RPMI7951 (cell line): ENCODE measurements around the gene VPS13C. TPM values are rescaled to one million over a fixed set of nuclear protein-coding genes. Genes with fewer than 3 reads are reported as not detected.

Source experiments
- DNase-seq: peaks from one replicate; pipeline ENCODE4 v3.0.0-alpha.2; 2012; ENCODE audit warnings: low read depth
- total RNA-seq: library from RNA; depleted of rRNA; stranded (reverse); fragments of >200 nt; shearing (Covaris generic); gene quantifications from 2 replicates; pipeline ENCODE4 v1.2.3, GENCODE V29; 2014

The VPS13C gene
- total RNA-seq, 1 experiment from 2014 or later = 30.3 TPM

GRCh38 chr15:61869656-61870055, 190.6 kb downstream of the VPS13C start:
- no peak for DNase-seq

GRCh38 chr15:61861962-61862361, 198.3 kb downstream of the VPS13C start:
- DNase-seq = no peak

- DNase-seq = no peak
These were observed 202.9 kb downstream of the VPS13C start for GRCh38 chr15:61857169-61857829.

DNA sequence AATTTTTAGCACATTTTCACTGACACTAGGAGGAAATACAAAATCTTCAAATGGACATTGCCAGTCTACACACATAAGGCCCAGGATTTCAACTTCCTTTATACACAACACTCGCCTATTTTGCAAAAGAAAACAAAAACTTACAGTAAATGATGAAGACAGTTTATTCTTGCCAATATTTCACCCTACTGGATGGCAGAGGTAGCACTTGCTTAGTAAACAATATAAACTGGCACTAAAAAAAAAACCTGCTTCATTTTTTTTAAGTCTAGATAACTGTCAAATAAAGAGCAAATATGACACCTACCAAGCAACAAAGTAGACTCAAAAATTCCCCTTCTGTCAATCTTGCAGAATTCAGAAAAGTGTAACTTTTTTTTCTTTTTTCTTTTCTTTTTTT, 204.0 kb downstream of the VPS13C start:
- no peak for DNase-seq

- DNase-seq = no peak
These were observed 207.1 kb downstream of the VPS13C start for GRCh38 chr15:61853195-61853594.

- DNase-seq = no peak
These were observed 208.3 kb downstream of the VPS13C start for GRCh38 chr15:61851955-61852354.

DNA sequence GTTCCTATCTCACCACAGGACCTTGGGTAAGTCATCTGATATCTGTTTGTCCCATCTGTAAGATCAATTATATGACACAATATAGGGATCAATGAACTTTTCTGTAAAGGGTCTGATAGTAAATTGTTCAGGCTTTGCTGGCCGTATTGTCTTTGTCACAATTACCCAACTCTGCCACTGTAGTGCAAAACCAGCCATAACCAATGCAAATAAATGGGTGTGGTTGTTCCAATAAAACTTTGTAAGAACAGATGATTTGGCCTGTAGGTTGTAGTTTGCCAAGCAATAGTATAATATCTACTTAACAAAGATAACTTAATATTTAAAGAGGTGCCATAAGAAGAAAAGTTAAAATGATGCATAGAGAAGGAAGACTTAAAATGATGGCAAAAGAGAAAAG, 210.8 kb downstream of the VPS13C start:
- DNase-seq = no peak

- peak; percentile 60 for DNase-seq
These were observed 218.8 kb downstream of the VPS13C start for GRCh38 chr15:61841466-61841865.

DNA sequence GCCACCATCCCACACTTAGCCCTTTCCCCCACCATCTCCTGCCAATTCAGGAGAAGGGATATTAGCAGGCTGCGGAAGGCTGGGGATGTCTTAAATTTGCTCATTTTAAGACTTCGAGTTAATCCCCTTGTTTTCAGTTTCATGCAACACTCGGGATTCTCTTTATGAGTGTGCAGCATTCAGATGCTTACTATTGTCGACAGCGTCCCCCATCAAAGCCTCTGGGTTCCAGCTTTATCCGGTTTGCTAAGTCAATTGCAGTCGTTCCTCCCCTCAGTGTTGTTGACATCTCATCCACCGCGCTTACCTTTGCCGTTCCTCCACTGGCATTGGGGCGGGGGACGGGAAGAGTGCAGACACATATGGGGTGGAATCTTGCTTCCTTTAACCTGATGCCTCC, 220.2 kb downstream of the VPS13C start:
- no peak for DNase-seq

DNA sequence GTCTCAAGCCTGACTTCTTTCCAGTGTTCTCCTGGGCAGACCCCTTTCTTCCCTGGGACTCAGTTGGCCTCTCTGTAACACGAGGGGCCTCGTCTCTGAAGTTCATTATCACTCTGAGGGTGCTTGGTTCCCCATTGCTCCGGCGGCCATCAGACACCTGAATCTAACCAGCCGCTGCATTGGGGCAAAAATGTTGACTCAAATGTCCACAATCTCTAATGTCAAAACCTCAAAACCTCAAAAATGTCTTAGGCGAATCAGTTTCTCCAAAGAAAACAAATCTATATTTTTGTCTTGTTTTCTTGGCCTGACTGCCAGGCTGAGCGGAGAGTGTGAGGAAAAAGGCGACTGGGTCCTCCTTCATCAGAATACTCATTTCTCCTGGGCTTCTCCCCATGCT, 220.7 kb downstream of the VPS13C start:
- DNase-seq = peak; percentile 29

DNA sequence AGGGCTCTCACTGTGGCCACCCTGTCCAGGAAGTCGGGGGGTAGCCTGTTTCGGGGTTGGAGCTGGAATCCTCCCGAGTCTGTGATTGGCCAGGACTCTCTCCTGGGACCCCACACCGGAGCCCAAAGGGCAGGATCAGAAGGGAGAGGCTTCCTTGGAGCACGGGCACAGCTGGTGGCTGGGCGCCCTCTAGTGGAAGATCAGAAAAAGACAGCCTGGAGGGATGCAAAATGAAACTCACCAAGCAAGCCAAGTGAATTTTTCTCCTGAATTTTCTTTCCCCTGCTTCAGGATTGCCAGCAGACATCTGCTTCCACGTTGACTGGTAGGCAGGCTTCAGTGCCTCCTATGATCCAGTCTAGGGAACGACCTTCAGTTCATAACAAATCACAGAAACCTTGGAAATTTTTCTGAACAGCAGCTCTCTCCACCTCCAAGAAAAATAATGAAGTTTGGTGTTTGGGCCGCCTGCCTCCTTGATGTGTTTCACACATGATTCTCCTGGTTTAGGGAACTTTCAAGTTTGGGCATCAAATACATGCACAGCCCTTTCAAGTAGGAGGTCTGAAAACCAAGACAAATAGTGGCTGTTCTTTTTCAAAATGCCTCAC, 224.6 kb downstream of the VPS13C start:
- DNase-seq = peak; percentile 61

- DNase-seq = no peak
These were observed 225.2 kb downstream of the VPS13C start for GRCh38 chr15:61835029-61835428.

DNA sequence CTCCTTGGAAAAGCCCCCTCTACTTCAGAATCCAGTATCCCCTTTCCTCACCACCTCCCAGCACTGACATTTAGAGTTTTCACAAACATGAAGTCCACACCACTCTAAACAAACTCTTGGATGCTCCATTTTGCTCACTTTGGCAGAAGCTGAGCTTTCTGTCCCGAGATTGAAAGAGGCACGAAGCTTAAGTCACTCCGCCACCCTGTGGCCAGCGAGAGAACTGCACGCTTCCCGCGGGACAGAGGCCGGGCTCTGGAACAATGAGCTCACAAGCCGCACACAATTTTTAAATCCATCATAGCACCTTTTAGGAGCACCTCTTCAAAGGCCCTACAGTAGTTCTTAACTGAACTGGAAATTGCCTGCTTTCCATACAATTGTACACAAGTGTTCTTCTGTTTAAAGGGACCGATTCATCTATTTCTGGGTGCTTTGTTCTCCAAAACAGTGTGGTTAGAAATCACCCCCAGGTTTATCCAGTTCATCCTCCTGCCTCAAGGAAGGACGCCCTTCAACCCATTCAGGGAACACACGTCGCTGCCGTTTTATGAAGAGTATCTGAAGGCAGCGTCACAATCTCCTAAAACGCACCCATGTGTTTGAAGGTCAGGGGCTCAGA, 226.1 kb downstream of the VPS13C start:
- DNase-seq = peak; percentile 69

GRCh38 chr15:61832223-61832622, 228.0 kb downstream of the VPS13C start:
- DNase-seq = no peak

- peak; percentile 24 for DNase-seq
These were observed 228.7 kb downstream of the VPS13C start for GRCh38 chr15:61831505-61831921.

GRCh38 chr15:61830536-61831330, 229.5 kb downstream of the VPS13C start:
- no peak for DNase-seq

DNA sequence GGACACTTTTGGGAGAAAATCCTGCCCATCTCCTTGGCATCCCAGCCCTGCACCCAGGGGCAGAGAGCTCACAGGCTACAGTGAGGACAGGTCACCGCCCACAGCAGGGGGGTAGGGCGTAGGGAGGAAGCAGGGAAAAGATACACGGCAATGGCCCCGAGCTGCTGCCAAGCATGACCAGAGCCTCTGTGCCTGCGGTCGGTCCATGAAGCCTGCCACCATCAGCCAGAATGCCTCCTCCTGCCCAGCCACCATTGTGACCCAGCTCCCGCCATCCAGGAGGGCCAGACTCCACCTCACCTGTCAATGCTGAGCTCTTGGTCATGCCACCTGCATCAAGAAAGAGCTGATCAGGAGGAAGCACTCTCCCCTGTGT, 230.7 kb downstream of the VPS13C start:
- DNase-seq = no peak

DNA sequence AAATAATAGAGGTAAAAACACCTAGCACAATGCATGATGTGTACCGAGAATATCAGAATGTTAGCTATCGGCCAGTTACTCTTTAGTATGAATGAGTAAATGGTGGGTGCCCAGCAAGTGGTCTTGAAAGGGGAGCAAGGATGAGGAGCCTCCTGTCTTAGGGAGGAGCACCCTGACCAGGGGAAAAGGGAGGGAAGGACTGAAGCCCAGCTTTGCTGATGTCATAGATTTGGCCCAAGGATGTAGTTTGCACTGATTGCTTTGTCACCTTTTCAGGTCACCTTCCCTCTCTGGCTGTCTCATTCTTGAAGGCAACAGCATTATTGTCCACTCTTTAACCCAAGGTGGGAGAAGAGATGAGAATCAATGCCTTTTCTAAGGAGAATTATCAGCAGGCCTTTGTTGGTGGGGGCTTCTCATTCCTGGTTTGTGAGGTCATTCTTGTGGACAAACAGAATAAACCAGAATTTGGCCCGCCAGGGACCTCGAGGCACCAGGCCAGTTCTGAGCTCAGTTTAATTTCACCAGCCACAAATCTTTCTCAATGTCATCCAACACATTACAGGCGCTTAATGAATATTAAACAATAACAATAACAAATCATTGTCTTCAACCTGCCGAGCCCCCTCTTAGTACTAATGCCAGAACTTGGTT, 231.3 kb downstream of the VPS13C start:
- DNase-seq = no peak

DNA sequence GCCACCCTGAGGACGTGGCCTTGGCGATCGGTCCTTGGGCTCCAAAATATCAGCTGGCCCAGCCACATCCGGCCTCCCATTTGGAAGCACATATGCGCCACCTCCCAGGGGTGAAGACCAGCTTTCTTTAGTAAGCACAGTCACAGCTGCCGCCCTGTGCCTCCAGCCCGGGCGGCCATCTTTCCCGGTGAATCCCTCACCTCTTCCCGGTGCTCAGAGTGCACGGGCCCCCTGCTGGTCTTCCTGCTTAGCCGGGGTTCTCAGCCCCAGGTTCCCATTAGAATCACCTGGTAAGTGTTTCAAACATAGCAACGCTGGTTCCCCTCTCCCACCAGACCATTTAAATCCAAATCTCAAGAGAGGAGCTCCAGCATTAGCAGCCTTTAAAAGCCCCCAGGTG, 232.2 kb downstream of the VPS13C start:
- DNase-seq = no peak

GRCh38 chr15:61827131-61827530, 233.1 kb downstream of the VPS13C start:
- DNase-seq = no peak

DNA sequence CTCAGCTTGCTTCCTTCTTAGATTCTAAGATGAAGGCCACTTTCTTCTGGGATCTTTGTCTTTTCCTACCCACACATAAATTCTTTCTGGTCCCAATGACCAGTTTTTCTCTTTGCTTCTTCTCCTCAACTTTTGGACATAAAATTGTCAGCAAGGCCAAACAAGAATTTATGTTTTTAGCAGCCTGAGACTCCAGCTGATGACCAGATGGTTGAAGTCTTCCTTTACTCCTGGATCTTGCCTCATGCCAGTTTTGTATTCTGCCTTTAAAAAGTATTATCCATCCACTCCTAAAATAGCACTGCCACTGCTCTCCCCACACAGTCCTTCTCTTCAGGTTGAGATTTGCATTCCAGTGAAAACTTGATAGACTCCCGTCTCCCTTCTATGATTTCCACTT, 236.0 kb downstream of the VPS13C start:
- DNase-seq = no peak

GRCh38 chr15:61822511-61822910, 237.7 kb downstream of the VPS13C start:
- no peak for DNase-seq
